GM10266 (cell line): Measurements from ENCODE around the gene BAHCC1.

Source experiments
- DNase-seq: peaks from one replicate; pipeline ENCODE4 v3.0.0; 2012; ENCODE audit errors: extremely low spot score
- CTCF ChIP-seq: IDR thresholded peaks from 2 replicates; pipeline ENCODE4 v1.5.1; 2012; ENCODE audit warnings: mild to moderate bottlenecking, low read depth; ENCODE audit not compliant: control insufficient read depth, insufficient read depth; ENCODE audit errors: missing control alignments

Gene BAHCC1

DNA sequence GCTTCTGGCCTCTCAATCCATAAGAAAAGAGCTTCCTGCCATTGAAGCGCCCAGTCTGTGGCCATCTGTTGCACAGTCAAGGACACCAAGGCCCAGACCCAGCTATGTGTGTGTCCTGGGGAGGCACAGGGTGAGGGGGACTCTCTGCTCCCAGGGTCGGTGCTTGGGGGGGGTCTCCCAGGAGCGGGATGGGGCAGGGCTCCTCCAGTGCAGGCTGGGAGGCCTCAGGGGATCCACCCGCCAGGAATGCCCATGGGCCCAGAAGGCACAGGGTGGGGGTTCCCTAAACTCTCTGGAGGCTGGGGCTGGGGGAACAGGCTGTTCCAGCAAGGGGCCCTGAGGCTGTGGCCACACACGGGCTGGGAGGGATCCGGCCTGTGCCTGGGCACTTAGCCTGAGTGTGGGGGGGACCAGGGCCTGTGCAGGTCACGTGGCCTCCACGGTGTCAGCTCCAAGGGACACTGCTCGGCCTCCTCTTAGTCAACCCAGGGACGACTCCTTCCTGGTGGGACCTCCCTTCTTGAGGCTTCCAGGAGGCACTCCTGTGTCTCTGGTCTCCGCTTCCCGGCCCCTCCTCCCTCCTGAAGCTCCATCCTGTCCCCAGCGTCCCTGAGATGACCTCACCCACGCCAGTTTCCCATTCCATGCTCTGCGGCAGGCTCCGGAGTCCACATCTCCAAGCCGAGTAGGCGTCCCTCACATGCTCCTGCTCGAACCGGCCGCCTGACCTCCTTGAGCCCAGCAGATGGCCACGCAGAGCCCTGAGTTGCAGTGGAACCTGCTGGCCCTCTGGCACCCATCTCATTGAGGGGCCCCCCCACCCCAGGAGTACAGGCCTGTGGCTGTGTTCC is 23.1 kb upstream of the BAHCC1 start:
- DNase-seq = no peak
- TF ChIP-seq CTCF = peak; percentile 38

DNA sequence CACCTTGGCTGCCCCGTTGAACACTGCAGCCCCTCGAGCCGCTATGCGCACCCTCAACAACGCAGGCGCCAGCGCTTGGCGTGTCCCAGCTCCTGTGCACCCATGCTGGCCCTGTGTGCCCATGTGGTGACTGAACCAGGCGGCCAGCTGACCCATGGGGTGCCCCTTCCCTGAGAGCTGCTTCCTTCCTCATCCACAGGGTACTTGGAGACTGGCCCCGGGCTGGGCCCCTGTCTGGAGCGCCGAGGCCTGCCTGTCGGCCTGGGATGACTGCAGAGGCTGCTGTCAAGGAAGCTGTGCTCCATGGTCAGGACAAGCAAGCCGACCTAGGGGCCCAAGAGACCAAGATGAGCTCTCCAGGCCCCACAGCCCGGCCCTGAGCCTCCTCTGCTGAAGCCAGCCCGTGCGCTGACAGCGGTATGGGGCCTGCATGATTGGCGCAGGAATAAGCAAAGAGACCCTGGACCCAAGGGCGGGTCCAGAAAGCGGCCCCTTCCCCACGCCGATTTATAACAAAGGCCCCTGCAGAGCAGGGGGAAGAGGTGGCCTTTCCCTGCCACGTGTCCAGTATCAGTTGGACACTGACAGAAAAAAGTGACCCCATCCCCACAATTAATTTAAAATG is 21.6 kb upstream of the BAHCC1 start:
- TF ChIP-seq CTCF = no peak
- DNase-seq = no peak

DNA sequence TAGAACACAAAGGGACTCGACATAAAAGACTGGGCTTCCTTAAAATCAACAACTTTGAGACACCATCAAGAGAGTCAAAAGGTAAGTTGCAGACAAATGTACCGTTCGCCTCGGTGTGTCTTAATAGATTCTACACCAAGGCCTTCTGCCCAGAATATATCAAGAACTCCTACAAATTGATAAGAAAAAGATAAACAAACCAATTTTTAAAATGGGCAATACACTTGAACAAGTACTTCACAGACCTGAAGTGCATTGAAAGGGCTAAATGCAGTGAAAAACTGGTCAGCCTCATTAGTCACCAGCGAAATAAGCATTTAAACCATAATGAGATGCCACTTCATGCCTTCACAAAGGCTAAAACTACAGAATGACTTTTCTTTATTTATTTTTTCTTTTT is 20.4 kb upstream of the BAHCC1 start:
- TF ChIP-seq CTCF = no peak
- no peak for DNase-seq

DNA sequence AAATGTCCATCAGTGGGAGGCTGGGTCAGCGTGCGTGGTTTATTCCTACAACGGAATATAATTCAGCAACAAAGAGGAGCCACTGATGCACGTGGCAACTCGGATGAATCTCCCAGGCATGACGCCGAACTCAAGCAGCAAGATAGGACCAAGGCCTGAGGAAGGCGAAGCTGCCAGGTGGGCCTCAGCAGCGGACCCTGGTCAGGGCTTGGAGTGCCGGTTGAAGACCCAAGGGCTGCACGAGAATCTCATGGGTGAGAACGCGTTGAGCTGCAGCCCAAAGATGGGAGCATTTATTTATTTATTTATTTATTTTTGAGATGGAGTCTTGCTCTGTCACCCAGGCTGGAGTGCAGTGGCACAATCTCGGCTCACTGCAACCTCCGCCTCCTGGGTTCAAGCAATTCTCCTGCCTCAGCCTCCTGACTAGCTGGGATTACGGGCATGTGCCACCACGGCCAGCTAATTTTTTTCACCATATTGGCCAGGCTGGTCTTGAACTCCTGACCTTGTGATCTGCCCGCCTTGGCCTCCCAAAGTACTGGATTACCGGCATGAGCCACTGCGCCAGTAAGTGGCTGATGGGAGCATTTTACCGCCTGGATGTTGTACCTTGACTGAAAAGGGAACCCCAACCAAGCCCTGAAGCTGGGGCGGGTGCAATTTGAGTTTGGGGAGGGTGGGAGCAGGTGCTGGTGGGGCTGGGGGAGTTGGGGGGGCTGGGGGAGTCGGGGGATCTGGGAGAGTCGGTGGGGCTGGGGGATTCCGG is 18.1 kb upstream of the BAHCC1 start:
- no peak for DNase-seq
- no peak for TF ChIP-seq CTCF

- no peak for TF ChIP-seq CTCF
- no peak for DNase-seq
Measured at GRCh38 chr17:81378941-81379511, 16.2 kb upstream of the BAHCC1 start.

- no peak for TF ChIP-seq CTCF
- no peak for DNase-seq
Measured at GRCh38 chr17:81379523-81379942, 15.7 kb upstream of the BAHCC1 start.

DNA sequence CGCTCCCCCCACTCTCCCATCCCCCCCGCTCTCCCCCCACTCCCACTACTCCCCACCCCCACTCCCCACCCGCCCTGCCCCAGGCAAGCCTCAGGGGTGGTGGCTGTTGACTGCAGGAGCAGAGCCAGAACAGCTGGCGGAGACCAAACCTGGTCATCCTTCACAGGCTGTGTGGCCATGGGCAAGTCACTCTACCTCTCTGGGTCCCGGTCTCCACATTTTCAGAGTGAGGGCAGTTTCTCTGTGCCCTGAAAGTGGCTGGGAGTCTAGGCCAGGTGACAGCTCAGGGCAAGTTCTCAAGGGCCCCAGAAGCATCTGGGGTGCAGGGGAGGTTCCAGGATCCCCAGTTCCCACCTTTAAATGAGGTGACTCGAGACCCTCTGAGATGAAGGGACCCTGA is 15.1 kb upstream of the BAHCC1 start:
- no peak for DNase-seq
- TF ChIP-seq CTCF = no peak
